ENCODE results near the gene TNXB.
A peak's percentile ranks its signal among the peaks of the same experiment; 100 is the strongest.
"Not testable (repeated sequence)": the region's sequence is repeated elsewhere in the genome, so short reads cannot be mapped to it uniquely, and the experiment has no call there.

Gene TNXB

DNA sequence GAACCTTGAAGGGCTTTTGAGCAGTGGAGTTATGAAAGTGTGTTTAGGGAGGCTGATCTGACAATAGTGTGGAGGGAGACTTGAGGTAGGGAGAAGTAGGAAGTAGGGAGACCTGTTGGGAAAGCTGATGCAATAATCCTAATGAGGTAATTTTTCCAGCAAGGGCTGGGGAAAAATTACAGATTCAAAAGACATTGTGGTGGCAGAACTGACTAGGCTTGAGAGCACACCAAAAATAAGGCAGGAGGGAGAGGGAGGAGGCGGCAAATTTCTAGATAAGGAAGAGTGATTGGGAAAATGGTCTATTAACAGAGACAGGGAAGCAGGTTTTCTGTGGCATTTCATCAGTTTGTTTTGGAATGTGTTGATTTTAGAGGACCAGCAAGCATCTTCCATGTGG lies 37.1 kb upstream of the TNXB start:
- DNase-seq (ENCODE audit: low read depth in 2 of 2, low spot score in 1 of 2), result no peak

GRCh38 chr6:32144238-32144637 lies 35.1 kb upstream of the TNXB start:
- not testable (repeated sequence) for DNase-seq (ENCODE audit: low read depth in 2 of 2, low spot score in 1 of 2)

DNA sequence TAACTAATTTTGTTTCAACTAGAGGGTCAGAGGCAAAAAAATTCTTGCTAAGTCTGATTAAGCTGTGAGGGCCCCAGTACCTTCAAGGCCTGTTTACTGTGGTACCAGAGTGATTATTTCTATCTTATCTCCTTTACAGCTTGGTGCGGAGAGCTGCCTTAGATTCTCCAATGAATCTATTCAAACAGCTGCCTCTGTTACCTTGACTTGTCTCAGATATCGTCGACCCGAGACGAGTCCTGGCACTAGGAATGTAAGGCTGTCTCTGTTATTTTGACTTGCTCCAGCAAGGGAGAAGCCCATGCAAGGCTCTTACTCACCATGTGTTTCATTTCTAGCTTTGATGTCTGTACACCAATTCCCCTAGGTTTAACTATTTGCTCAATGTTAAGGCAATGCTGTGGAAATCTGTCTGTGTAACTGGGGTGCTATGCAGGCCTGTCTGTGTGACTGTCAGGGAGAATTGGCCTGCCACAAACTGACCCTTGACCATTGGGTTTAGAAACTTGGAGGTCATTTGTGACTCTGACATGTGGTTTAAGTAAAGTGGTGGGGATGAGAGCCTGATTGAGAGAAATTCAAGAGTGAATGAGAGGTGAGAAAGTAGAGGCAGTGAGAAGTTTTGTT lies 31.4 kb upstream of the TNXB start:
- no peak for DNase-seq (ENCODE audit: low read depth in 2 of 2, low spot score in 1 of 2)

GRCh38 chr6:32139590-32139989 lies 30.5 kb upstream of the TNXB start:
- no peak for DNase-seq (ENCODE audit: low read depth in 2 of 2, low spot score in 1 of 2)

GRCh38 chr6:32137454-32137853 lies 28.3 kb upstream of the TNXB start:
- DNase-seq (ENCODE audit: low read depth in 2 of 2, low spot score in 1 of 2), result no peak

- DNase-seq (ENCODE audit: low read depth in 2 of 2, low spot score in 1 of 2), result no peak
Observed at GRCh38 chr6:32133786-32134185, 24.6 kb upstream of the TNXB start.

- no peak for DNase-seq (ENCODE audit: low read depth in 2 of 2, low spot score in 1 of 2)
Observed at GRCh38 chr6:32132110-32132509, 23.0 kb upstream of the TNXB start.

- no peak for DNase-seq (ENCODE audit: low read depth in 2 of 2, low spot score in 1 of 2)
Observed at GRCh38 chr6:32131439-32131948, 22.4 kb upstream of the TNXB start.

GRCh38 chr6:32129297-32130088 lies 20.4 kb upstream of the TNXB start:
- DNase-seq (ENCODE audit: low read depth in 2 of 2, low spot score in 1 of 2), result no peak

GRCh38 chr6:32128751-32129296 lies 19.7 kb upstream of the TNXB start:
- DNase-seq (ENCODE audit: low read depth in 2 of 2, low spot score in 1 of 2), result no peak

GRCh38 chr6:32127717-32128592 lies 18.8 kb upstream of the TNXB start, which contains the start of gene ATF6B:
Gene ATF6B, minus strand, starts transcription at chr6:32128246. Its CDS starts 39 bp downstream, at chr6:32128207.
- DNase-seq (ENCODE audit: low read depth in 2 of 2, low spot score in 1 of 2), result peak; percentile 88 to 95

DNA sequence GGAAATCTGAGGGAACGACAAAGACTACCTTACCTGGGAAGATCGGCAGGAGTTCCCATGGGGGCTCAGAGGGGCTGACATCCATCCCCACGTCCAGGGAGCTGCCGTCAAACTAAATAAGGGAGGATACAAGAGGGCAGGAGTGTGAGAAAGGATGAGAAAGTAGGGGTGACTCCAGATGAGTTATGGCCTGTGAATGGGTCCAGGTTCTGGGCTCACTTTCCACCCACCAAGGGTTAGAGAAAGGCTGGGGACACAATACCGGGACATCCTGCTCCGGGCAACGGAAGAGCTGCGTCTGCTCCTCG lies 18.2 kb upstream of the TNXB start:
- no peak for DNase-seq (ENCODE audit: low read depth in 2 of 2, low spot score in 1 of 2)

DNA sequence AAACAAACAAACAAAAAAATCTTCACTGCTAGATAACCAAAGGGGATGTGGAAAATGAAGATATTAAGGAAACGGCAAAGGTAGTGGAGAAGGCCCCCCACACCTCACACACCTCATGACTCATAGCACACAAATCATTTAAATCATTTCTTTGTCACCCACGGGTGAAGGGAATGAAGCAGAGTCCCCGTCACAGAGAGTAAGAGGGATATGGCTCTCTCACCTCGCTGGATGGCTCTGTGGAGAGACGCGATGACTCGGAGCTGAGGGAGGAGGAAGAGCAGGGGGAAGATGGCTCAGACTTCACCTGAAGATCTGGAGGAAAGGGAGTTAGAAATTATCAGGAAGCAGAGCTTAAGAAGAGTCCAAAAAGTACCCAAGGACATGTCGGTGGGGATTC lies 17.7 kb upstream of the TNXB start:
- DNase-seq (ENCODE audit: low read depth in 2 of 2, low spot score in 1 of 2), result no peak

DNA sequence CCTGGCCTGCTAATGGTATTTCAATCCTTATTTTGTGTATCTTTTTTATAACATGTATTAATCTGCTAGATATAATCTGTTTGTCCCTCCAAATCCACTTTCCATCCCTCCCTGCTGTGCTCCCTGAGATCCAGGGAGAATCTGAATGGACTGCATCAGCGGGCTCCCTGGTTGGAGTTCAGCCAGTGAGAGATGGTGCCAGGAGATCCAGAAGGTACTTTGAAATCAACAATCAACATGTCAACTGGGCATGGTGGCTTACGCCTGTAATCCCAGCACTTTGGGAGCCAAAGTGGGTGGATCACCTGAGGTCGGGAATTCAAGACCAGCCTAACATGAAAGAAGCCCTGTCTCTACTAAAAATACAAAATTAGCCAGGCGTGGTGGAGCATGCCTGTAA lies 14.5 kb upstream of the TNXB start:
- no peak for DNase-seq (ENCODE audit: low read depth in 2 of 2, low spot score in 1 of 2)

- DNase-seq (ENCODE audit: low read depth in 2 of 2, low spot score in 1 of 2), result no peak
Observed at GRCh38 chr6:32120573-32121059, 11.5 kb upstream of the TNXB start.

GRCh38 chr6:32118782-32119628 lies 9.9 kb upstream of the TNXB start:
- peak in 1 of 2 donors; percentile 41 for DNase-seq (ENCODE audit: low read depth in 2 of 2, low spot score in 1 of 2)

- DNase-seq (ENCODE audit: low read depth in 2 of 2, low spot score in 1 of 2), result no peak
Observed at GRCh38 chr6:32117461-32117860, 8.3 kb upstream of the TNXB start.

- DNase-seq (ENCODE audit: low read depth in 2 of 2, low spot score in 1 of 2), result no peak
Observed at GRCh38 chr6:32116674-32117073, 7.5 kb upstream of the TNXB start.

- DNase-seq (ENCODE audit: low read depth in 2 of 2, low spot score in 1 of 2), result no peak
Observed at GRCh38 chr6:32115623-32116022, 6.5 kb upstream of the TNXB start.

DNA sequence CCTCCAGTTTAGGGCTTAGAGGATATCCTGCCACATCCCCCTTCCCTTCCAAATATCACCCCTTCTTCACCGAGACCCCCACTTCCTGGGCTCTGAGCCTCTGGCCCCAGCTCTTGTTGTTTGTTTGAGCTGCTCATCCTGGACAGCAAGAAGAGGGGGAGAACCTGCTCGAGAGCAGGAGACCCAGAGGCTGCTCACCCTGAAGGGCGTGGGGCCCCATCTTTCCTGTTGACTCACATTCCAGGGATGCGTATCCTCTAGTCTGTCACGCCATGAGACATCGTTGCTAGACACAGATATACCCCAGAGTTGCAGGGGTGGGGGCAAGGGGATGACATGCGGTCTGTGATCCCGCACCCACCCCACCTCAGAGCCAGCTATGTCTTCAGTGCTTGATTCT lies 5.7 kb upstream of the TNXB start:
- no peak for DNase-seq (ENCODE audit: low read depth in 2 of 2, low spot score in 1 of 2)
